K562 (cell line): ENCODE measurements around the gene CCDC88C. TPM values are rescaled to one million over a fixed set of nuclear protein-coding genes. Genes with fewer than 3 reads are reported as not detected.
A peak's percentile ranks its signal among the peaks of the same experiment; 100 is the strongest.

Experiments
- ARID2 ChIP-seq: fragments of 450-650 bp; IDR thresholded peaks from 2 replicates; pipeline ENCODE4 v1.6.1; 2017; ENCODE audit warnings: antibody characterized with exemption, mild to moderate bottlenecking
- BHLHE40 ChIP-seq: IDR thresholded peaks from 2 replicates; pipeline ENCODE4 v1.6.1; 2011; ENCODE audit warnings: low read length, improper control_type of control experiment
- CHD1 ChIP-seq: fragments of 200-600 bp; sonication (generic); IDR thresholded peaks from one replicate; pipeline ENCODE4 v1.6.1; 2012; ENCODE audit warnings: mild to moderate bottlenecking, moderate library complexity, low read length, inconsistent platforms
- EWSR1 ChIP-seq: fragments of 450-650 bp; IDR thresholded peaks from 2 replicates; pipeline ENCODE4 v1.6.1; 2018; ENCODE audit warnings: borderline replicate concordance, mild to moderate bottlenecking, low read depth, moderate library complexity; ENCODE audit not compliant: partially characterized antibody
- HEY1 ChIP-seq: fragments of 250-450 bp; sonication (Bioruptor Pico); IDR thresholded peaks from 2 replicates; pipeline ENCODE4 v1.5.0; 2020; ENCODE audit warnings: mild to moderate bottlenecking, moderate library complexity, borderline replicate concordance
- HMG20A ChIP-seq: fragments of 450-650 bp; formaldehyde crosslinking; conservative IDR thresholded peaks from 2 replicates; pipeline ENCODE4 v1.4.0; 2020; ENCODE audit warnings: mild to moderate bottlenecking, mixed read lengths
- JUNB ChIP-seq: fragments of 450-650 bp; formaldehyde crosslinking; conservative IDR thresholded peaks from 2 replicates; pipeline ENCODE4 v1.4.0; 2020; ENCODE audit warnings: mild to moderate bottlenecking
- MAFK ChIP-seq: IDR thresholded peaks from 2 replicates; pipeline ENCODE4 v1.6.1; 2011; ENCODE audit warnings: low read length, improper control_type of control experiment
- NR2C1 ChIP-seq, 2 experiments: fragments of 450-650 bp; IDR thresholded peaks; 2 replicates each; pipeline ENCODE4 v1.6.1; 2017; ENCODE audit warnings: mild to moderate bottlenecking in 2 of 2, antibody characterized with exemption in 1 of 2, inconsistent platforms in 1 of 2, missing compliant biosample characterization in 1 of 2, missing genetic modification characterization in 1 of 2
- SMARCA4 ChIP-seq: fragments of 450-650 bp; IDR thresholded peaks from 2 replicates; pipeline ENCODE4 v1.6.1; 2016
- TAF15 ChIP-seq: fragments of 200-400 bp; formaldehyde crosslinking; IDR thresholded peaks from 2 replicates; pipeline ENCODE4 v1.6.1; 2017; ENCODE audit warnings: mild to moderate bottlenecking, low read depth, low read length, moderate library complexity
- TOE1 ChIP-seq, 2 experiments: fragments of 450-650 bp in 1 of 2; sonication (generic) in 1 of 2; formaldehyde crosslinking in 1 of 2; IDR thresholded peaks; 2 replicates each; pipeline versions ENCODE4 v1.7.1 to v1.8.0; 2016 to 2022; ENCODE audit warnings: borderline replicate concordance in 2 of 2, mild to moderate bottlenecking in 2 of 2, antibody characterized with exemption in 1 of 2, inconsistent platforms in 1 of 2, low read depth in 1 of 2, missing genetic modification reagents in 1 of 2, moderate library complexity in 1 of 2
- U2AF1 ChIP-seq: fragments of 200-400 bp; formaldehyde crosslinking; optimal IDR thresholded peaks from 2 replicates; pipeline ENCODE3; 2017; ENCODE audit warnings: mild to moderate bottlenecking, low read depth, low read length, moderate library complexity
- XRCC3 ChIP-seq: fragments of 450-650 bp; IDR thresholded peaks from 2 replicates; pipeline ENCODE4 v1.6.1; 2017; ENCODE audit warnings: mild to moderate bottlenecking, moderate library complexity
- YY1 ChIP-seq, 3 experiments: IDR thresholded peaks; 2 replicates each; pipeline ENCODE4 v1.6.1; 2011; ENCODE audit warnings: low read length in 2 of 3, mild to moderate bottlenecking in 2 of 3, moderate library complexity in 2 of 3, borderline replicate concordance in 1 of 3, control low read depth in 1 of 3, low read depth in 1 of 3; ENCODE audit not compliant: insufficient read depth in 3 of 3, insufficient replicate concordance in 2 of 3, control insufficient read depth in 1 of 3, insufficient read length in 1 of 3; ENCODE audit errors: extremely low read depth in 1 of 3
- ZBTB8A ChIP-seq: fragments of 450-650 bp; IDR thresholded peaks from 2 replicates; pipeline ENCODE4 v1.6.1; 2018; ENCODE audit warnings: mild to moderate bottlenecking, moderate library complexity; ENCODE audit not compliant: partially characterized antibody
- ZNF644 ChIP-seq: fragments of 200-800 bp; sonication (Bioruptor generic); IDR thresholded peaks from 2 replicates; pipeline ENCODE4 v1.6.1; 2016; ENCODE audit warnings: low read depth, missing genetic modification characterization, missing compliant biosample characterization
- ZNF785 ChIP-seq: fragments of 250-450 bp; sonication (Bioruptor Pico); IDR thresholded peaks from 2 replicates; pipeline ENCODE4 v1.4.0; 2020; ENCODE audit warnings: mild to moderate bottlenecking
- ZZZ3 ChIP-seq: fragments of 450-650 bp; IDR thresholded peaks from 2 replicates; pipeline ENCODE4 v1.6.1; 2016; ENCODE audit warnings: antibody characterized with exemption, mild to moderate bottlenecking, moderate library complexity
- polyA plus RNA-seq, 8 experiments: library from polyadenylated mRNA; depleted of rRNA in 4 of 8; stranded (reverse) in 5 of 8; unstranded in 3 of 8; fragments of >200 nt; fragmentation: Nextera tagmentation in 2 of 8; fragmentation: Illumina TruSeq in 1 of 8; extraction: Ambion mirVana in 2 of 8; extraction: Trizol in 1 of 8; gene quantifications; 2 replicates each; pipeline versions ENCODE4 v1.2.1 to v1.2.3, GENCODE V29; 2011 to 2014; ENCODE audit warnings: inconsistent platforms in 1 of 8, missing spikeins in 1 of 8
- total RNA-seq, 7 experiments: library from RNA; depleted of rRNA in 6 of 7; stranded (reverse); fragments of >200 nt in 6 of 7; fragmentation: Illumina TruSeq in 2 of 7; extraction: Trizol in 2 of 7; gene quantifications; 2 replicates each; pipeline versions ENCODE4 v1.2.1 to v1.2.3, GENCODE V29; 2011 to 2021; ENCODE audit warnings: low replicate concordance in 1 of 7
- TF ChIP-seq, protein P1 (sequence below): sonication (generic); formaldehyde crosslinking; IDR thresholded peaks from 2 replicates; pipeline ENCODE4 v1.8.1; 2022; ENCODE audit warnings: missing genetic modification reagents
- TF ChIP-seq, protein P2 (sequence below): fragments of 450-650 bp; formaldehyde crosslinking; IDR thresholded peaks from 2 replicates; pipeline ENCODE4 v1.4.0; 2020; ENCODE audit warnings: mild to moderate bottlenecking, moderate library complexity
- TF ChIP-seq, protein P3 (sequence below), 2 experiments: fragments of 450-650 bp in 1 of 2; sonication (generic) in 1 of 2; formaldehyde crosslinking; conservative IDR thresholded peaks; 2 replicates each; pipeline versions ENCODE4 v1.4.0 to v1.8.1; 2020 to 2022; ENCODE audit warnings: mild to moderate bottlenecking in 1 of 2, missing genetic modification reagents in 1 of 2
- TF ChIP-seq, protein P4 (sequence below): sonication (generic); formaldehyde crosslinking; IDR thresholded peaks from 2 replicates; pipeline ENCODE4 v1.8.1; 2023; ENCODE audit warnings: mild to moderate bottlenecking, missing genetic modification reagents

Gene CCDC88C
- total and polyA plus RNA-seq, 9 of the 15 experiments (the other 6 are each of a cell fraction or from before 2014, with no cell fraction given) = 0.62 to 22.5 (median 10.7) TPM

DNA sequence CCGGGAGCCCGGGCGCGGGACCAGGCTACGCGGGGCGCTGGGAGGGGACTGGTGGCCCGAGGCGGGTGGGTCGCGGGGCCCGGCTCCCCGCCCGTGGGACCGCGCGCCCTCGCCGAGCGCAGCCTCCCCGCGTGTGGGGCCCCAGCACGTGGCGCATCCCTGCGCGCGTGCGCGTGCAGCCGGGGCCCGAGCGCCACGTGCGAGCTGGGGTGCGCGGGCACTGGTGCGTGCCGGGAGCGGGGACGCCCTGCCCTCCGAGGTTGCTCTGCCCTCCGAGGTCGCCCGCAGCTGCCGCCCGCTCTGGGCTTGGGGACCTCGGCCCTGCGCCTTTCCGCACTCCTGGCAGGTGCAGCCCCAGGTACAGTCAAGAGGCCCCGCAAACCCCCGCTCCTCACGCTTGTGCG is 365 bp upstream of the CCDC88C start (continued):
- TF ChIP-seq MAFK (no peak), JUNB (CRISPR knock-in tag) (no peak), HEY1 (no peak), HMG20A (no peak), YY1 (IDR thresholded peaks at IDR 0.05; ENCODE audit: borderline replicate concordance in 1 of 3, control insufficient read depth in 1 of 3, extremely low read depth in 1 of 3, insufficient read depth in 3 of 3, insufficient read length in 1 of 3, insufficient replicate concordance in 2 of 3, low read depth in 1 of 3, low read length in 2 of 3) (no peak), ZNF785 (no peak), NR2C1 (IDR thresholded peaks at IDR 0.05) (no peak), NR2C1 (tag; IDR thresholded peaks at IDR 0.05) (no peak), TOE1 (IDR thresholded peaks at IDR 0.05; ENCODE audit: borderline replicate concordance) (no peak), TOE1 (CRISPR knock-in tag; IDR thresholded peaks at IDR 0.05; ENCODE audit: borderline replicate concordance, low read depth) (peak; percentile 95; the same call in 1 of the 2 replicates), TAF15 (no peak), U2AF1 (no peak), BHLHE40 (peak; percentile 83), ZZZ3 (no peak), SMARCA4 (no peak), EWSR1 (no peak), XRCC3 (no peak), CHD1 (no peak), ZBTB8A (no peak), ARID2 (no peak), ZNF644 (no peak)
- TF ChIP-seq, protein P1, sequence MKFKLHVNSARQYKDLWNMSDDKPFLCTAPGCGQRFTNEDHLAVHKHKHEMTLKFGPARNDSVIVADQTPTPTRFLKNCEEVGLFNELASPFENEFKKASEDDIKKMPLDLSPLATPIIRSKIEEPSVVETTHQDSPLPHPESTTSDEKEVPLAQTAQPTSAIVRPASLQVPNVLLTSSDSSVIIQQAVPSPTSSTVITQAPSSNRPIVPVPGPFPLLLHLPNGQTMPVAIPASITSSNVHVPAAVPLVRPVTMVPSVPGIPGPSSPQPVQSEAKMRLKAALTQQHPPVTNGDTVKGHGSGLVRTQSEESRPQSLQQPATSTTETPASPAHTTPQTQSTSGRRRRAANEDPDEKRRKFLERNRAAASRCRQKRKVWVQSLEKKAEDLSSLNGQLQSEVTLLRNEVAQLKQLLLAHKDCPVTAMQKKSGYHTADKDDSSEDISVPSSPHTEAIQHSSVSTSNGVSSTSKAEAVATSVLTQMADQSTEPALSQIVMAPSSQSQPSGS = peak; percentile 83
- TF ChIP-seq, protein P2, sequence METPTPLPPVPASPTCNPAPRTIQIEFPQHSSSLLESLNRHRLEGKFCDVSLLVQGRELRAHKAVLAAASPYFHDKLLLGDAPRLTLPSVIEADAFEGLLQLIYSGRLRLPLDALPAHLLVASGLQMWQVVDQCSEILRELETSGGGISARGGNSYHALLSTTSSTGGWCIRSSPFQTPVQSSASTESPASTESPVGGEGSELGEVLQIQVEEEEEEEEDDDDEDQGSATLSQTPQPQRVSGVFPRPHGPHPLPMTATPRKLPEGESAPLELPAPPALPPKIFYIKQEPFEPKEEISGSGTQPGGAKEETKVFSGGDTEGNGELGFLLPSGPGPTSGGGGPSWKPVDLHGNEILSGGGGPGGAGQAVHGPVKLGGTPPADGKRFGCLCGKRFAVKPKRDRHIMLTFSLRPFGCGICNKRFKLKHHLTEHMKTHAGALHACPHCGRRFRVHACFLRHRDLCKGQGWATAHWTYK (CRISPR knock-in tag) = no peak
- TF ChIP-seq, protein P3, sequence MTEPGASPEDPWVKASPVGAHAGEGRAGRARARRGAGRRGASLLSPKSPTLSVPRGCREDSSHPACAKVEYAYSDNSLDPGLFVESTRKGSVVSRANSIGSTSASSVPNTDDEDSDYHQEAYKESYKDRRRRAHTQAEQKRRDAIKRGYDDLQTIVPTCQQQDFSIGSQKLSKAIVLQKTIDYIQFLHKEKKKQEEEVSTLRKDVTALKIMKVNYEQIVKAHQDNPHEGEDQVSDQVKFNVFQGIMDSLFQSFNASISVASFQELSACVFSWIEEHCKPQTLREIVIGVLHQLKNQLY (CRISPR knock-in tag; conservative IDR thresholded peaks at IDR 0.05) = peak in 1 of 2 experiments; percentile 86; a peak in 1 of 4 replicates
- TF ChIP-seq, protein P4, sequence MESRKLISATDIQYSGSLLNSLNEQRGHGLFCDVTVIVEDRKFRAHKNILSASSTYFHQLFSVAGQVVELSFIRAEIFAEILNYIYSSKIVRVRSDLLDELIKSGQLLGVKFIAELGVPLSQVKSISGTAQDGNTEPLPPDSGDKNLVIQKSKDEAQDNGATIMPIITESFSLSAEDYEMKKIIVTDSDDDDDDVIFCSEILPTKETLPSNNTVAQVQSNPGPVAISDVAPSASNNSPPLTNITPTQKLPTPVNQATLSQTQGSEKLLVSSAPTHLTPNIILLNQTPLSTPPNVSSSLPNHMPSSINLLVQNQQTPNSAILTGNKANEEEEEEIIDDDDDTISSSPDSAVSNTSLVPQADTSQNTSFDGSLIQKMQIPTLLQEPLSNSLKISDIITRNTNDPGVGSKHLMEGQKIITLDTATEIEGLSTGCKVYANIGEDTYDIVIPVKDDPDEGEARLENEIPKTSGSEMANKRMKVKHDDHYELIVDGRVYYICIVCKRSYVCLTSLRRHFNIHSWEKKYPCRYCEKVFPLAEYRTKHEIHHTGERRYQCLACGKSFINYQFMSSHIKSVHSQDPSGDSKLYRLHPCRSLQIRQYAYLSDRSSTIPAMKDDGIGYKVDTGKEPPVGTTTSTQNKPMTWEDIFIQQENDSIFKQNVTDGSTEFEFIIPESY (CRISPR knock-in tag) = peak; percentile 83
